GM21576 (cell line): ENCODE measurements around the gene MEGF6.

Experiments used
- ATAC-seq: cut with Tn5 transposase; IDR thresholded peaks from one replicate; pipeline ENCODE4 v1.9.1; 2021; ENCODE audit warnings: mild to moderate bottlenecking, moderate library complexity; ENCODE audit not compliant: unreplicated experiment

The MEGF6 gene

DNA sequence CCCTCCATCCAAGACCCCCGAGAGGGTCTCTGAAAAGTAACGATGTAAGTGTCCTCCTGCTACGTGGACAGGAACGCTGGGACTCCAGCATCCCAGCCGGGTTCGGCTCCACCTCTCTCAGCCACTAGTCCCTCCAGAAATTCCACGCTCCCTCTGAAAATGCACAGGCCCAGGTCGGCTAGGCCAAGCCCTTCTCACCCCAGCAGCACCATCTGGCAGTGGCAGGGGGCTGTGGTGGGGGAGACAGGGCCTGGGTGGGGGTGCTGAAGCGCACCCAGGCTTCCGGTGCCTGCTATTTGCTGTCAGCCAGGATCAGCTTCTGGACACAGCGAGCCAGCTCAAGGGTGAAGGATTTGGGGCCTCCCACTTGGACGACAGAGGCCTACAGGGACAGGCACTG, 83.5 kb downstream of the MEGF6 start:
- ATAC-seq, result no peak

DNA sequence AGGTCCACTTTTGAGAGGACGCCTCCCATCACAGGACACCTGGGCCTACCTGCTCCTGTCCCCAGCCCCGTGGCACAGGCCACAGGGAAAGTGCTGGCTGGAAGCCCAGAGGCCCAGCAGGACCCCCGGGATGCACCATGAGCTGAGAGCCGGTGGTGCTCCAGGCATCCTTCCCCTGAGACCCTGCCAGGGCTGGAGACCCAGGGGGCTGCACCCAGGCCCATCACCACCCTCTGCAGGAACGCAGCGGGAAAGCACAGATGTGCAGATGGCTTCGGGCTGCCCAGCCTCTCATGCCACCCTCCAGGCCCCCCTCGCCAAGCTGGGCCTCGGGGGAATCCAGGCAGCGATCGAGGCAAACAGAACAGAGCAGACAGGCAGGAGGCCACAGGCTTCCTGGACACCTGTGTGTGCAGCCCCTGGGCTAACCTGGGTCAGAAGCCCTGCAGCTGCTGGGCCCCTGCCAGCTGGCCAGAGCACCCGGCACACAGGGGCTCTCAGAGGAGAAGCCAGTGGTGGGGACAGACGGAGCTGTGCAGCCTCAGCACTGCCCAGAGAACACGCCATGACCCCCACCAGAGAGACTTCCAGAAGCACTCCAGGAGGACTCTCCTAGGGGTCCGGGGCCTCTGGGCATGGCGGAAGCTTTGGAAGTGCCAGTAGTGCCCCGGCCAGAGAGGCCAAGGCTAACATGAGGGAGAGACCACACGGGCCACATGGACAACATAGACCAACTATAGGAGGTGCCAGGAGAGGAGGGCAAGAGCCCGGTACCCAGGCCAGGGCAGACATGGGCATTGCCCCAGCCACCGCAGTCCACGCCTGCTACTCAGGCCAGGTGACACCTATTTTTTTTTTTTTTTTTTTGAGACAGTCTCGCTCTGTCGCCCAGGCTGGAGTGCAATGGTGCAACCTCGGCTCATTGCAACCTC, 85.5 kb downstream of the MEGF6 start:
- ATAC-seq, result no peak

GRCh38 chr1:3524556-3525203, 86.6 kb downstream of the MEGF6 start:
- no peak for ATAC-seq

DNA sequence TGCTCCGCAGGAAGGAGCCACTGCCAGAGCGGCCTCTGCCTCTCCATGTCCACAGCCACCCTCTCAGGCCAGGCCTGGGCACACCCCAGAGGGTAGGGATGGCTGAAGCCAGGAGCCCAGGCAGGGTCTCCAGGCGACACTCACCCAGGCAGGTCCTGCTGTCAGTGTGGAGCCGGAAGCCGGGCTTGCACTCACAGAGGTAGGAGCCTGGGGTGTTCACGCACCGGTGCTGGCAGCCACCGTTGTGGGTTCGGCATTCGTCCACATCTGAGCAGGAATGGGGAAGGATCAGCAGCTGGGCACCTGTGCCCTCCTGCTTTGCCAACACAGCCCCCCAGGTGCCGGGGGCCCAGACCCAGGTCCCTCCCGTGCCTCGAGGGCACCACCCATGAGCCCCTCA, 87.3 kb downstream of the MEGF6 start:
- ATAC-seq, result no peak

DNA sequence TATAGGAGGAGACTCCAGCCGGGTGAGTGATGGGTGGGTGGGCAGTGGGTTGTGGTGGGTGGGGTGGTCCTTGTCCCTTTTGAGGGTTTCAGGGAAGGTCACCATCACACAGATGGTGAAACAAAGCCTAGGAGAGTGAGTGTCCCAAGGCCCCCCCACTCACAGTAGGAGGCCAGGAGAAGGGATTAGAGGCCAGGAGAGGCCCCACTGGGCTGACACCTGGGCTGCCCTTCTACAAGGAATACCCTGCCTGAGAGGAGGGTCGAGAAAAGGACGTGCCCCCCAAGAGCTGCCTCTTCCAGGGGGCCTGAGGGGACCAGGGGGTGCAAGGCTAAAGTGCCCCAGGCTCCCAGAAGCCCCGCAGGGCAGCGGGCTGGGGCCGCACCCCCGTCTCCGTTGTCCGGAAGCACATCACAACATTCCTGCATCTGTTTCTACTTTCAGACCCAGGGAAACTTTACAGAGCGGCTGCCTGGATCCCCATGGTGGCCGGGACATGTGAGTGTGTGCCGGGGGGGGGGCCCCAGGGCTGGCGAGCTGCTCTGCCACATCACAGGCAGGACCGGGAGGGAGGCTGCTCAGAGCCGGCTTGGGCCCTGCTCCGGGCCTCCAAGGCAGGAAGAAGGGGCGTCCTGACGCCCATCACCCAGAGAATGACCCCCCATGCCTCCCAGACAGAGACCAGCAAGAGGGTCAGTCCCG, 88.6 kb downstream of the MEGF6 start:
- ATAC-seq, result no peak

GRCh38 chr1:3522112-3522511, 89.2 kb downstream of the MEGF6 start:
- no peak for ATAC-seq

- ATAC-seq, result no peak
These were observed 89.9 kb downstream of the MEGF6 start for GRCh38 chr1:3521426-3521825.

DNA sequence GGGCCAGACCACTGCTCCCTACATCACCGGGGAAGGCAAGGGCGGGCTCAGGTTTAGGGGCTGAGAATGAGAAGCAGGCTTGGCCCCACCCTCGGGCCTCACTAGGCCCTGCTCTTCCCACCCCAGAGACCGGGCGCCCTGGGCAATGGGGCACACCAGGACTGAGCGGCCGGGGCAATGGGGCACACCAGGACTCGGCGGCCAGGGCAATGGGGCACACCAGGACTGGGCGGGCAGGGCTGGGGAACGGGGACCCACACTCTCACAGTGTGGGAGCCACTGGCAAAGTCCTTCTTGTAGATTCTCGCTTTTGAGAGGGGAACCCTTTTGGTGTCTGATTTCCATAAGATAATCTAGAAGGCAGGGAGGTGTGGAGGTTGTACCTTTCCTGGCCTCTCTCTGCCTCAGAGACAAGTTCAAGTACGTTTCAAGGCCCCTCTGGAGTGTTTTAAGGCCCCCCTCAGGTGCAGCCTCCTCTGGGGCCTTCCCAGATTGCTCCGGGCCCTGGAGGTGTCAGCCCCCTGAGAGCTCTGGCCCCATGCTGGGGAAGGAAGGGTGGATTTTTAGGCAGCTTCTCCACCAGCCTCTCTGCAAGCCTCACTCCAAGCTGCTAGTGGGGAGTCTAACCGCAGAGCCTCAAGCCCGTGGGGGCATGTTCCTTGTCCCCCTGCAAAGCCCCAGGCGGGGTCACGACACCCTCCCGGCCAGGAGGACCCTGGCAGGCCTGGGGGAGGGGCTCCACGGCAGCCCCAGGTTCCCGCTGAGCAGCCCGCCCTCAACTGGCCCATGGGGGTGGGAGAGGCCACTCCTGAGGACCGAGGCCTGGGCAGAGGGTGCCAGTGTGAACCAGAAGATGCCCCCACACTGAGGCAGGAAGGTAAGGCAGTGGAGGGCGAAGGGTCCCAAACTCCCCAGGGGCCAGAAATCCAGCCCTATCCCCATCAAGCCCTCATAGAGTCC, 90.6 kb downstream of the MEGF6 start:
- ATAC-seq, result no peak

GRCh38 chr1:3519301-3519885, 91.9 kb downstream of the MEGF6 start:
- no peak for ATAC-seq

GRCh38 chr1:3518756-3519155, 92.6 kb downstream of the MEGF6 start:
- no peak for ATAC-seq

GRCh38 chr1:3518256-3518655, 93.1 kb downstream of the MEGF6 start:
- no peak for ATAC-seq

- ATAC-seq, result no peak
These were observed 94.2 kb downstream of the MEGF6 start for GRCh38 chr1:3516911-3517675.

- no peak for ATAC-seq
These were observed 94.8 kb downstream of the MEGF6 start for GRCh38 chr1:3516481-3516869.

DNA sequence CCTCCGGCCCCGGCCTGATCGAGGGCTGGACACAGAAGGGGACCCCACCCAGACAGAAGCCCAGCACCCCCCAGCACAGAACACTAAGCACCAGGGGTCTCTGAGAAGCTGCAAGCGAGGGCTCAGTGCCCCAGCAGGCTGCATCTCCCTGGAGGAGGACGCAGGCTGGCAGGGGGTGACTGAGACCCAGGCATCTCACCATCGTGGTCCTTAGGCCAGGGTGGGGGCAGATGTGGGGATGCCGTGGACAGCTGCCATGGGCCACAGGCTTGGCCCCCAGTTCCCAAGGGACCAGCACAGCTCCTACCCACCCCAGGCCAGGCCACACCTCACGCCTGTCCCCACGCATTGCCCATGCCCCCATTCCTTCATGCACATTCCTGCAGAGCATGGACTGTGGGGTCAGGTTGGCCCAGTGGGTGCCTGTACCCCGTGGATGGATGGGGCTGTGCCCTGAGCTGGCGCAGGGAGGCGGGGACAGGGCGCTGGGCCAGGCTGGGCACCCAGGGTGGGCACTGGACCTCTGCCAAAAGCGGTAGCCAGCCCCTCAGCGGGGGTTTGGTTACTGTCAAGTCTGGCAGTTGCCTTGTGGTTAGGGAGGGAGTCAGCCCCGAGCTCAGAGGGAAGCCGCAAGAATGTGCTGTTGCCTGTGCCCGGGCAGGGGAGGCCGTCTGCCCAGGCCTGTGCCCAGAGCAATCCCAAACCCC, 95.4 kb downstream of the MEGF6 start:
- no peak for ATAC-seq

DNA sequence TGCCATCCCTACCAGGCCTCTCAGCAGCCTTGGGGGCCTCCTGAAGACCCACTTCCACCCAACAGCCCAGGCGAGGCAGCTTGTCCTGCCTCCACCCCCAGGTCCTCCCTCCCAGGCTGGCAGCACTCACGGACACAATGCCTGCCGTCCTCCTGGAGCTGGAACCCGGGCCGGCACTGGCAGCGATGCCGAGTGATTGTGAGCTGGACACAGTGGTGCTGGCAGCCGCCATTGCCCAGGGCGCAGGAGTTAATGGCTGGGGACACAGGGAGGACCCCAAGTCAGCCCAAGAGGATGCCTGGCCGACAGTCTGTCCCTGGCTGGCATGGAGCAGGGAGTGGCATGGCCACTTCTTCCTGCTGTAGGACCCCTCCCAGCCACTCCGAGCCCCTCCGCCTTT, 96.0 kb downstream of the MEGF6 start:
- no peak for ATAC-seq

DNA sequence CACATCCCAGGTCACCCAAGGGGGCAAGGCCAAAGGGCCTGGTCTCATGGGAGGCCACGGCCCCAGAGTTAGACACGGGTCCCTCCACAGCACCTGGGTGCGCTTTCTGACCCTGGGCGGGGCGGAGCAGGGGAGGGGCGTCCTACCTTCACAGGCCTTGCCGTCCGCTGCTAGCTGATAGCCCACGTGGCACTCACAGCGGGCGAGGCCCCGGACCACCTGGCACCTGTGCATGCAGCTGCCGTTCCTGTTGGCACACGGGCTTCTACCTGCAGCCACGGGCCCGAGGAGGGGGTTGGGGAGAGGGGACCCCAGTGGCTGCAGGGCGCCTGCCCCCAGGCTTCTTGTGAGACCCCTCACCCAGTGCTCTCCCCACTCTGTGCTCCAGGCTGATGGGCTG, 96.9 kb downstream of the MEGF6 start:
- ATAC-seq, result no peak

GRCh38 chr1:3511856-3512255, 99.5 kb downstream of the MEGF6 start:
- ATAC-seq, result no peak

DNA sequence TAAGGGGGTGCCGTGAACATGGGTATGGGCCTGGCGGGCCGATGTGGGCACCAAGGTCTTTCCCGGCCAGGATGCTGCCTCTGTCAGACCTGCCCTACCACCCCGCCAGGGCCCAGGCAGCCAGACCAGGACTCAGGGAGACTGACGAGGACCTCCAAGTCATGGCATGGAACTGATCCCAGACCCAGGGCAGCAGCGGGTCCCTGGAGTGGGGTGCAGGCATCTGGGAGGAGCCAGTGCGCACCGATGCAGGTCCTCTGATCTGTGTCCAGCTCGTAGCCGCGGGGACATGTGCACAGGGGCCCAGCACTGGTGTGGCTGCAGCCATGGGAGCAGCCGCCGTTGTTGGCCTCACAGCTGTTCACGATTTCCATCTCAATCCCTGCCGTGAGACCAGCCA, 100.0 kb downstream of the MEGF6 start:
- ATAC-seq, result no peak

GRCh38 chr1:3510956-3511250, 100.4 kb downstream of the MEGF6 start:
- no peak for ATAC-seq
